NK-92 treated with Interleukin-12 subunit alpha and Interleukin-12 subunit beta, amount 100 ng/mL, for 24 hours (cell line): ENCODE data around the gene FAM135A.
"Not testable (repeated sequence)": the region's sequence is repeated elsewhere in the genome, so short reads cannot be mapped to it uniquely, and the experiment has no call there.

ENCODE experiments used
- DNase-seq: peaks from one replicate; lab custom pipeline; 2025; lab: John Stamatoyannopoulos, UW

Gene FAM135A

GRCh38 chr6:70396796-70397729 lies 16.2 kb upstream of the FAM135A start:
- DNase-seq = no peak

GRCh38 chr6:70398783-70399728 lies 14.3 kb upstream of the FAM135A start:
- DNase-seq = no peak

GRCh38 chr6:70404658-70405057 lies 8.7 kb upstream of the FAM135A start:
- DNase-seq = no peak

- no peak for DNase-seq
These were observed 4.1 kb upstream of the FAM135A start for GRCh38 chr6:70409216-70409615.

- DNase-seq = no peak
These were observed 1.6 kb upstream of the FAM135A start for GRCh38 chr6:70411542-70412251.

- no peak for DNase-seq
These were observed 825 bp upstream of the FAM135A start for GRCh38 chr6:70412252-70413113.

- DNase-seq = no peak
These were observed 735 bp downstream of the FAM135A start for GRCh38 chr6:70413992-70414494.

GRCh38 chr6:70414813-70415212 lies 1.5 kb downstream of the FAM135A start:
- DNase-seq = no peak

GRCh38 chr6:70415247-70415646 lies 1.9 kb downstream of the FAM135A start:
- no peak for DNase-seq

GRCh38 chr6:70415660-70416059 lies 2.4 kb downstream of the FAM135A start:
- no peak for DNase-seq

- DNase-seq = no peak
These were observed 8.2 kb downstream of the FAM135A start for GRCh38 chr6:70421509-70421908.

GRCh38 chr6:70423189-70424134 lies 10.2 kb downstream of the FAM135A start:
- DNase-seq = no peak

GRCh38 chr6:70424291-70424690 lies 11.0 kb downstream of the FAM135A start:
- no peak for DNase-seq

- no peak for DNase-seq
These were observed 23.0 kb downstream of the FAM135A start for GRCh38 chr6:70436320-70436719.

- no peak for DNase-seq
These were observed 31.7 kb downstream of the FAM135A start for GRCh38 chr6:70445001-70445400.

- not testable (repeated sequence) for DNase-seq
These were observed 34.2 kb downstream of the FAM135A start for GRCh38 chr6:70447343-70448070.

GRCh38 chr6:70453899-70454298 lies 40.6 kb downstream of the FAM135A start:
- DNase-seq = not testable (repeated sequence)

- DNase-seq = no peak
These were observed 43.4 kb downstream of the FAM135A start for GRCh38 chr6:70456735-70457134.

GRCh38 chr6:70459235-70459634 lies 45.9 kb downstream of the FAM135A start:
- no peak for DNase-seq
